HepG2 (cell line): ENCODE results near the gene C10orf71. TPM values are rescaled to one million over a fixed set of nuclear protein-coding genes. Genes with fewer than 3 reads are reported as not detected.

Source experiments
- ATAC-seq: fragments of 200-7000 bp; cut with Tn5 transposase; 3 replicates; pipeline ENCODE4 v1.9.1; 2020; ENCODE audit warnings: mild to moderate bottlenecking, moderate library complexity
- BruUV-seq: library from RNA; stranded (reverse); fragments of 400-500 nt; replicated peaks from 2 replicates; lab custom pipeline; 2021; lab: Mats Ljungman, UMichigan
- CTCF ChIA-PET: fragments of 300-600 bp; formaldehyde crosslinking; extraction: SDS; loops from one replicate; lab custom pipeline; 2021; ENCODE audit warnings: low total read pairs, inconsistent platforms, low intra/inter-chr PET ratio; lab: Yijun Ruan, JAX
- POLR2A ChIA-PET: fragments of 350-600 bp; sonication (Branson Sonifier 250); formaldehyde crosslinking; loops from one replicate; lab custom pipeline; 2020; ENCODE audit warnings: antibody characterized with exemption, inconsistent platforms; lab: Yijun Ruan, JAX
- DNase-seq: peaks from one replicate; pipeline ENCODE4 v3.0.0-alpha.2; 2015; ENCODE audit warnings: low spot score
- FAIRE-seq: peaks from 3 replicates; lab custom pipeline; 2011; peaks lifted over from hg19 to GRCh38; lab: Jason Lieb, UNC
- H2AFZ ChIP-seq: one replicate; pipeline ENCODE4 v1.6.1; 2011; ENCODE audit warnings: low read length, inconsistent platforms
- H3K27ac ChIP-seq: fragments of 300-600 bp; 3 replicates; pipeline ENCODE4 v1.8.0; 2011; ENCODE audit warnings: mixed run types, mild to moderate bottlenecking, mixed read lengths, low read length, inconsistent platforms; ENCODE audit not compliant: insufficient read depth; ENCODE audit errors: extremely low read length
- H3K27me3 ChIP-seq, 2 experiments: fragments of 200-600 bp in 1 of 2; 2 replicates in 1 of 2; 3 replicates in 1 of 2; pipeline versions ENCODE4 v1.6.0 to v1.8.0; 2011; ENCODE audit warnings: low read length in 2 of 2, mild to moderate bottlenecking in 2 of 2, moderate library complexity in 2 of 2, inconsistent platforms in 1 of 2; ENCODE audit not compliant: insufficient read depth in 2 of 2, control insufficient read depth in 1 of 2
- H3K36me3 ChIP-seq, 2 experiments: fragments of 200-600 bp in 1 of 2; replicated peaks in 1 of 2; 2 replicates in 1 of 2; 3 replicates in 1 of 2; pipeline versions ENCODE4 v1.5.1 to v1.8.0; 2011; ENCODE audit warnings: low read length in 2 of 2, inconsistent platforms in 1 of 2; ENCODE audit not compliant: insufficient read depth in 2 of 2, control insufficient read depth in 1 of 2
- H3K4me1 ChIP-seq: 2 replicates; pipeline ENCODE4 v1.5.1; 2012; ENCODE audit warnings: low read length, inconsistent platforms; ENCODE audit not compliant: insufficient read depth
- H3K4me2 ChIP-seq: 2 replicates; pipeline ENCODE4 v1.6.0; 2011; ENCODE audit warnings: low read depth, low read length, inconsistent platforms
- H3K4me3 ChIP-seq, 3 experiments: fragments of 200-600 bp in 1 of 3; sonication (generic), shearing (Covaris generic) in 1 of 3; replicated peaks in 1 of 3; 2 replicates each; pipeline ENCODE4 v1.5.1; 2011 to 2016; ENCODE audit warnings: low read length in 3 of 3, inconsistent platforms in 2 of 3, low read depth in 2 of 3, mild to moderate bottlenecking in 2 of 3, control low read depth in 1 of 3, mixed read lengths in 1 of 3; ENCODE audit not compliant: insufficient read depth in 1 of 3
- H3K79me2 ChIP-seq: one replicate; pipeline ENCODE4 v1.6.1; 2011; ENCODE audit warnings: low read length, inconsistent platforms; ENCODE audit not compliant: insufficient read depth
- H3K9ac ChIP-seq: 2 replicates; pipeline ENCODE4 v1.6.0; 2011; ENCODE audit warnings: mild to moderate bottlenecking, low read depth, low read length, inconsistent platforms; ENCODE audit not compliant: insufficient read depth
- H3K9me3 ChIP-seq: 2 replicates; pipeline ENCODE4 v1.5.1; 2012; ENCODE audit warnings: mild to moderate bottlenecking, low read length
- H4K20me1 ChIP-seq: 2 replicates; pipeline ENCODE4 v1.6.0; 2011; ENCODE audit warnings: inconsistent platforms, mild to moderate bottlenecking, low read length, moderate library complexity; ENCODE audit not compliant: insufficient read depth
- FLYWCH1 ChIP-seq: sonication (generic); formaldehyde crosslinking; IDR thresholded peaks from 2 replicates; pipeline ENCODE4 v1.8.1; 2023; ENCODE audit warnings: mild to moderate bottlenecking, missing genetic modification reagents
- FOXP1 ChIP-seq, 2 experiments: fragments of 450-650 bp in 1 of 2; IDR thresholded peaks; 2 replicates each; pipeline ENCODE4 v1.6.1; 2017 to 2018; ENCODE audit warnings: antibody characterized with exemption in 1 of 2
- JUND ChIP-seq: sonication (generic); formaldehyde crosslinking; IDR thresholded peaks from 2 replicates; pipeline ENCODE4 v1.8.0; 2022; ENCODE audit warnings: mild to moderate bottlenecking, missing genetic modification reagents
- SNRNP70 ChIP-seq: fragments of 200-400 bp; formaldehyde crosslinking; IDR thresholded peaks from 2 replicates; pipeline ENCODE4 v1.6.1; 2017; ENCODE audit warnings: mild to moderate bottlenecking, low read depth, low read length, moderate library complexity
- STAG1 ChIP-seq: sonication (generic); formaldehyde crosslinking; IDR thresholded peaks from 2 replicates; pipeline ENCODE4 v1.4.0; 2020; ENCODE audit warnings: missing genetic modification reagents
- TCF7 ChIP-seq: sonication (generic); IDR thresholded peaks from 2 replicates; pipeline ENCODE4 v1.6.1; 2016; ENCODE audit warnings: antibody characterized with exemption, low read depth
- TSC22D2 ChIP-seq: sonication (generic); formaldehyde crosslinking; IDR thresholded peaks from 2 replicates; pipeline ENCODE4 v1.5.1; 2020; ENCODE audit warnings: missing genetic modification reagents, mild to moderate bottlenecking, borderline replicate concordance
- WGBS: methylation state at CpG from one replicate; pipeline ENCODE4 v1.1.6; 2017; ENCODE audit warnings: low lambda C conversion rate; 5-methylcytosine and 5-hydroxymethylcytosine counted together
- in situ Hi-C: cut with HindIII; loops from 2 replicates; pipeline ENCODE4 v1.10.0; 2017; ENCODE audit warnings: low pct_unique_long_range_greater_than_20kb; ENCODE audit not compliant: extremely low pct_ligation_motif_present
- intact Hi-C: fragments of 100-400 bp; cut with micrococcal nuclease; formaldehyde crosslinking; loops from one replicate; pipeline ENCODE4 v1.10.0; 2022; ENCODE audit not compliant: unreplicated experiment
- polyA plus RNA-seq, 8 experiments: library from polyadenylated mRNA; depleted of rRNA in 3 of 8; stranded (reverse) in 7 of 8; unstranded in 1 of 8; fragments of >200 nt; fragmentation: Illumina TruSeq in 4 of 8; extraction: Trizol in 4 of 8; gene quantifications; 2 replicates each; pipeline versions ENCODE4 v1.2.1 to v1.2.3, GENCODE V29; 2011 to 2016; ENCODE audit warnings: low read depth in 4 of 8, missing spikeins in 1 of 8, mixed read lengths in 1 of 8; ENCODE audit not compliant: insufficient read depth in 1 of 8
- total RNA-seq, 5 experiments: library from RNA; depleted of rRNA; stranded (reverse); fragments of >200 nt; fragmentation: Illumina TruSeq; extraction: Trizol; gene quantifications; 2 replicates each; pipeline ENCODE4 v1.2.3, GENCODE V29; 2016; ENCODE audit warnings: low read depth in 1 of 5
- TF ChIP-seq, protein P1 (sequence below): sonication (generic); formaldehyde crosslinking; IDR thresholded peaks from 2 replicates; pipeline ENCODE4 v1.8.0; 2022; ENCODE audit warnings: mild to moderate bottlenecking, missing genetic modification reagents; ENCODE audit not compliant: insufficient replicate concordance
- TF ChIP-seq, protein P2 (sequence below), 2 experiments: sonication (generic) in 1 of 2; formaldehyde crosslinking in 1 of 2; IDR thresholded peaks; 2 replicates each; pipeline versions ENCODE4 v1.6.1 to v1.9.0; 2014 to 2022; ENCODE audit warnings: antibody characterized with exemption in 1 of 2, borderline replicate concordance in 1 of 2, inconsistent platforms in 1 of 2, low read depth in 1 of 2, missing genetic modification reagents in 1 of 2

Gene C10orf71
- total and polyA plus RNA-seq, 2 of the 13 experiments (the other 11 are each of a cell fraction or from before 2014, with no cell fraction given) = not detected

DNA sequence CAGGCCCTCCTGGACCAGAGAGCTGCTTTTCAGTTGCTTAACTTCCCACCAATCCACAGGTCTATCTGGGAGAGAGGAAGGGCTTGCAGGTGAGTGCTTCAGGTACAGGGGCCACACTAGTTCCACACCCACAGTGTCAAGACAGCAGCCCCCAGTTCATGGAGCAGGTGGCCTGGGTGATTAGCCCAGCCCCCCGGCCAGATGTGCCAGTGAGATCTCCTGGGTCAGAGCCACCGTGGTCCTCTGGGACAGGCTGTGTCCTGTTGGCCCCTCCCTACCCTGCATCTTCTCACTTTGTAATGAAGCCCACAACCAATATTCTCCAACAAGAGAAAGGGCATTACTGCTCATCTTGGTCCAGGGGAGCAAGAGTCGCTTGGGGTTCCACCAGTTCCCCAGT, 66.3 kb downstream of the C10orf71 start:
- no peak for ATAC-seq
- no peaks in the 10 kb centered on the region for H3K9me3 ChIP-seq
- ChIA-PET CTCF (no interaction called here), POLR2A (no interaction called here)
- H4K20me1 ChIP-seq = no peaks in the 10 kb centered on the region
- intact Hi-C loops (loop anchor here (5.0 kb wide), 1 partner anchor 653 kb away; no protein-coding TSS in a partner anchor), in situ Hi-C loops (loop anchor here (10.0 kb wide), 1 partner anchor 390 kb away; no protein-coding TSS in a partner anchor)
- H3K4me3 ChIP-seq = no peak overlapping the region
- FAIRE-seq = no peak
- no TSS peak for BruUV-seq
- H3K36me3 ChIP-seq = no peaks in the 10 kb centered on the region
- H3K4me1 ChIP-seq = peaks cover 34% of the 10 kb centered on the region
- 80% methylated on average over 1 of the region's 3 CpGs for WGBS
- TF ChIP-seq, protein P1, sequence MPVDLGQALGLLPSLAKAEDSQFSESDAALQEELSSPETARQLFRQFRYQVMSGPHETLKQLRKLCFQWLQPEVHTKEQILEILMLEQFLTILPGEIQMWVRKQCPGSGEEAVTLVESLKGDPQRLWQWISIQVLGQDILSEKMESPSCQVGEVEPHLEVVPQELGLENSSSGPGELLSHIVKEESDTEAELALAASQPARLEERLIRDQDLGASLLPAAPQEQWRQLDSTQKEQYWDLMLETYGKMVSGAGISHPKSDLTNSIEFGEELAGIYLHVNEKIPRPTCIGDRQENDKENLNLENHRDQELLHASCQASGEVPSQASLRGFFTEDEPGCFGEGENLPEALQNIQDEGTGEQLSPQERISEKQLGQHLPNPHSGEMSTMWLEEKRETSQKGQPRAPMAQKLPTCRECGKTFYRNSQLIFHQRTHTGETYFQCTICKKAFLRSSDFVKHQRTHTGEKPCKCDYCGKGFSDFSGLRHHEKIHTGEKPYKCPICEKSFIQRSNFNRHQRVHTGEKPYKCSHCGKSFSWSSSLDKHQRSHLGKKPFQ (CRISPR knock-in tag) = no peak
- TF ChIP-seq FOXP1 (IDR thresholded peaks at IDR 0.05) (no peak), FOXP1 (CRISPR knock-in tag; IDR thresholded peaks at IDR 0.05) (no peak), TCF7 (no peak), FLYWCH1 (no peak)
- no peak overlapping the region for H2AFZ ChIP-seq
- DNase-seq = no peak
- peaks cover 0 to 3% of the 10 kb centered on the region in 2 experiments; a peak in 1 of 5 replicates for H3K27me3 ChIP-seq
- H3K4me2 ChIP-seq = no peak overlapping the region
- no peak overlapping the region for H3K27ac ChIP-seq
- H3K79me2 ChIP-seq = no peaks in the 10 kb centered on the region
- no peak overlapping the region for H3K9ac ChIP-seq

DNA sequence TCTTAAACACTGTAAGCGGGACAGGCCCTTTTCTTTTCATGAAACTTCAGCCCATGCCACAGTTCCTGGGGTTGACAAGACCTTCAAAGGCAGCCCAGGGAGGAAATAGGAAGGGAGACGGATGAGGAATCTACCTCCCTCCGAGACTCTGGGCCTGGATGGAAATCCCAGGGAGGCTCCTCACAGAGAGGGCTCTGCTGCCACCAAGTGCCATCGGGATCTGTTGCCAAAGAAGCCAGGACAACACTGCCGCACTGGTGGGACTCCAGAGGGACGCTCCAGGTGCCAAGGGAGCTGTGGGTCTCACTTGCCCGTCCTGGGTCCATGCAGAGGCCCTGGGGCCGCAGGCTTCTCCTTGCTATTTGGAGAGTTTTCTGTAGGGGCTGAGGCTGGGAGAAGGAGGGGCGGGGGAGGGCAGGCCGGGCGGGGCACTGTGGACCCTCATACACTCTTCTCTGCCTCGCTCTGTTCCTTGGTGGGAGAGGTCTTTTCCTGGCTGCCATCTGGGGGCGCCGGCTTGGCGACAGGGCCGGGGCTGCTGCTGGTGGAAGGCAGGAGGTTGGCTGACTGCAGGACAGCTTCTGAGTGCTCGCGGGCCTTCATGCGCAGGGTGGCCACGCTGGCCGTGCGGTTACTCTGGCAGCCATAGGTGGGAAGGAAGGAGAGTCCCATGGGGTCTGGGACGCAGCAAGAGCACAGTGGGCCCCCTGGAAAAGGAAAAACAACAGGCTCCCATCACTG, 66.9 kb downstream of the C10orf71 start:
- no peak overlapping the region for H2AFZ ChIP-seq
- no peaks in the 10 kb centered on the region for H3K9me3 ChIP-seq
- H3K4me1 ChIP-seq = peaks cover 28% of the 10 kb centered on the region
- BruUV-seq = no TSS peak
- no peak overlapping the region for H3K4me2 ChIP-seq
- ChIA-PET CTCF (no interaction called here), POLR2A (no interaction called here)
- in situ Hi-C loops = loop anchor here (10.0 kb wide), 1 partner anchor 391 kb away; no protein-coding TSS in a partner anchor
- WGBS = 48% methylated on average over 16 of the region's 23 CpGs
- H3K27ac ChIP-seq = no peak overlapping the region
- intact Hi-C loops = loop anchor here (5.0 kb wide), 1 partner anchor 654 kb away; no protein-coding TSS in a partner anchor
- H3K36me3 ChIP-seq = no peaks in the 10 kb centered on the region
- H3K27me3 ChIP-seq = peaks cover 0 to 3% of the 10 kb centered on the region in 2 experiments; a peak in 1 of 5 replicates
- ATAC-seq = peak; percentile 15; the same call in 1 of the 3 replicates
- FAIRE-seq = no peak
- H3K4me3 ChIP-seq = no peak overlapping the region
- no peaks in the 10 kb centered on the region for H4K20me1 ChIP-seq
- DNase-seq = no peak
- H3K9ac ChIP-seq = no peak overlapping the region
- H3K79me2 ChIP-seq = no peaks in the 10 kb centered on the region
- TF ChIP-seq STAG1 (CRISPR knock-in tag) = peak; percentile 42
- TF ChIP-seq, protein P2, sequence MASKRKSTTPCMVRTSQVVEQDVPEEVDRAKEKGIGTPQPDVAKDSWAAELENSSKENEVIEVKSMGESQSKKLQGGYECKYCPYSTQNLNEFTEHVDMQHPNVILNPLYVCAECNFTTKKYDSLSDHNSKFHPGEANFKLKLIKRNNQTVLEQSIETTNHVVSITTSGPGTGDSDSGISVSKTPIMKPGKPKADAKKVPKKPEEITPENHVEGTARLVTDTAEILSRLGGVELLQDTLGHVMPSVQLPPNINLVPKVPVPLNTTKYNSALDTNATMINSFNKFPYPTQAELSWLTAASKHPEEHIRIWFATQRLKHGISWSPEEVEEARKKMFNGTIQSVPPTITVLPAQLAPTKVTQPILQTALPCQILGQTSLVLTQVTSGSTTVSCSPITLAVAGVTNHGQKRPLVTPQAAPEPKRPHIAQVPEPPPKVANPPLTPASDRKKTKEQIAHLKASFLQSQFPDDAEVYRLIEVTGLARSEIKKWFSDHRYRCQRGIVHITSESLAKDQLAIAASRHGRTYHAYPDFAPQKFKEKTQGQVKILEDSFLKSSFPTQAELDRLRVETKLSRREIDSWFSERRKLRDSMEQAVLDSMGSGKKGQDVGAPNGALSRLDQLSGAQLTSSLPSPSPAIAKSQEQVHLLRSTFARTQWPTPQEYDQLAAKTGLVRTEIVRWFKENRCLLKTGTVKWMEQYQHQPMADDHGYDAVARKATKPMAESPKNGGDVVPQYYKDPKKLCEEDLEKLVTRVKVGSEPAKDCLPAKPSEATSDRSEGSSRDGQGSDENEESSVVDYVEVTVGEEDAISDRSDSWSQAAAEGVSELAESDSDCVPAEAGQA (IDR thresholded peaks at IDR 0.05; ENCODE audit: low read depth) = no peak
- TF ChIP-seq, protein P2 (CRISPR knock-in tag; IDR thresholded peaks at IDR 0.05; ENCODE audit: borderline replicate concordance) = no peak
- no peak for TF ChIP-seq TSC22D2
- TF ChIP-seq JUND (CRISPR knock-in tag) = no peak
- TF ChIP-seq SNRNP70 = no peak
